Thyroid gland (tissue), 4 donors: ENCODE results near the gene ANKFY1.

Experiments used
- CTCF ChIP-seq, 6 experiments: fragments of 200-600 bp in 3 of 6; fragments of 450-650 bp in 3 of 6; sonication (generic) in 3 of 6; IDR thresholded peaks; one replicate each; pipeline ENCODE4 v1.5.1; 2016 to 2019; ENCODE audit warnings: antibody characterized with exemption in 6 of 6, mild to moderate bottlenecking in 2 of 6, inconsistent platforms in 1 of 6, moderate library complexity in 1 of 6
- POLR2A ChIP-seq, 2 donors: fragments of 450-650 bp; IDR thresholded peaks; one replicate each; pipeline ENCODE4 v1.6.1; 2017; ENCODE audit warnings: antibody characterized with exemption in 2 of 2, mild to moderate bottlenecking in 2 of 2, moderate library complexity in 1 of 2

- TF ChIP-seq CTCF (IDR thresholded peaks at IDR 0.05) (no peak), POLR2A (IDR thresholded peaks at IDR 0.05) (no peak)
Measured at GRCh38 chr17:4205917-4206316, 57.9 kb downstream of the ANKFY1 start.
